CD4-positive, alpha-beta T cell treated with Interleukin-17A for 1 hour (primary cell): Measurements from ENCODE around the gene GSK3B.
"Not testable (repeated sequence)": the region's sequence is repeated elsewhere in the genome, so short reads cannot be mapped to it uniquely, and the experiment has no call there.

ENCODE experiments used
- DNase-seq: peaks from one replicate; pipeline ENCODE4 v3.0.0-alpha.2; 2020

The GSK3B gene

DNA sequence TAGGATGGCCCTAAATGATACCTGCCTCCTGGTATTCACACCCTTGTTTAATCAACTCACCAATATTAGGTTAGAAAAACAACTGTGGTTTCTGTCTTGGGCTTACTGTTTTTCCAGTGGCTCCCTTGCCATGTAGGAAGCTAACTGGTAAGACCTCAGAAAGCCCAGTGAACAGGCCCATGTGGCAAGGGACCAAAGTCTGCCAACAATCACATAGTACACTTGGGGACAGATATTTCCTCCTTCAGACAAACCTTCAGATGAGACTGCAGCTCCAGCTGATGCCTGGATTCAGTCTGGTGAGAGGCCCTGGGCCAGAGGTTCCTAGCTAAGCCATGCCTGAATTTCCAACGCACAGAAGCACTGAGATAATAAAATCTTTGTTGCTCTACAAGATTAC is 96.1 kb downstream of the GSK3B start:
- no peak for DNase-seq

DNA sequence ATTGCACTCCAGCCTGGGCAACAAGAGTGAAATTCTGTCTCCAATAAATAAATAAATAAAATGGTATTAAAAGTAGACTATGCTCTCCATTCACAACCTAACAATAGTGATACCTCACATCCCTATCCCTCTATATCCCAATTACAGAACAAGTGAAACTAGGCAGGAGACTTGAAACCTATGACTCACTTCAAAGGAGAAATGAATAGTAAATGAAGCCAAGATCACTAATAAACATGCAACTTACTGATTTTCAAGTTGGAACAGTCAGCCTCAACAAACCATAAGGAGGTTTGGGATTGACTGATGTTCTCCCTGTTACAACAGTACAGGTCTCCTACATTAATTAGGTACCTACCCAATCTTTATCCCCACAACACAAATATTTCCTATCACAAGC is 103.4 kb downstream of the GSK3B start:
- DNase-seq: no peak

DNA sequence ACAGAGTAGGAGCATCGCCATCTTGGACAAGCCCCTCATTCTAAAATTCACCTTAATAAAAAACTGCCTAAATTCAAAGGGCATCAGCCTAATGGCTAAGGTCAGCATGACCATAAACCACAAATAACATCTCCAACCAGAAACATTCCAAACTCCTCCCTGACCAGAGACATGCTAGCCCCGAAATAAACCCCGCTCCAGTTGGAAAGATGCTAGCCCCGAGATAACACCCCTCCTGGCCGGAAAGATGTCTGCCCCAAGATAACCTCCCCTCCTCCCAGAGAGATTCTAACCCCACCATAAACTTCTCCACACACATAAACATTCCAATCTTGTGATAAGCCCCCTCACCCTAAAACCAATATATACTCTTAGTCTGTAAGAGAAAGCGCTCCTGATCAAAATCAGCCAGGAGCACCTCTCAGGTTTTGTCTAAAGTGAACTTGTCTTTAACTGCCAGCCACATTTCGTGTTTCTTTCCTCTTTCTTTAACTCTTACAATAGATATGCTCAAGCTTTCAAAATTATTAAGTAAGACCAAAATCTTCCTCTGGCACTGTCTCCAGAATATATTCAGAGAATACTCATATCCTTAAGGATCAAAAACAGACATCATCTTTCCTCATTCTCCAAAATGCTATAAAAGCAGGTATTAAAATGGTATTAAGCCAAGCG is 104.1 kb downstream of the GSK3B start:
- DNase-seq: no peak

DNA sequence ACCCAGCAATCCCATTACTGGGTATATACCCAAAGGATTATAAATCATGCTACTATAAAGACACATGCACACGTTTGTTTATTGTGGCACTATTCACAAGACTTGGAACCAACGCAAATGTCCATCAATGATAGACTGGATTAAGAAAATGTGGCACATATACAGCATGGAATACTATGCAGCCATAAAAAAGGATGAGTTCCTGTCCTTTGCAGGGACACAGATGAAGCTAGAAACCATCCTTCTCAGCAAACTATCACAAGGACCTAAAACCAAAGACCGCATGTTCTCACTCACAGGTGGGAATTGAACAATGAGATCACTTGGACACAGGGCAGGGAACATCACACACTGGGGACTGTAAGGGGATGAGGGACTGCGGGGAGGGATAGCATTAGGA is 107.4 kb downstream of the GSK3B start:
- DNase-seq: not testable (repeated sequence)

DNA sequence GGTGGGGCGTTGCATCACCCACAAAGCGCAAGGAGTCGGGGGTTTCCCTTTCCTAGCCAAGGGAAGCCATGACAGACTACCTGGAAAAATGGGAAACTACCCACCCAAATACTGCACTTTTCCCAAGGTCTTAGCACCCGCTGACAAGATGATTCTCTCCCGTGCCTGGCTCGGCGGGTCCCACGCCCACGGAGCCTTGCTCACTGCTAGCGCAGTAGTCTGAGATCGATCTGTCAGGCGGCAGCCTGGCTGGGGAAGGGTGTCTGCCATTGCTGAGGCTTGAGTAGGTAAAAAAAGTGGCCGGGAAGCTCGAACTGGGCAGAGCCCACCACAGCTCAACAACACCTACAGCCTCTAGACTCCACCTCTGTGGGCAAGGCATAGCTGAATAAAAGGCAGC is 112.9 kb downstream of the GSK3B start:
- DNase-seq: no peak

DNA sequence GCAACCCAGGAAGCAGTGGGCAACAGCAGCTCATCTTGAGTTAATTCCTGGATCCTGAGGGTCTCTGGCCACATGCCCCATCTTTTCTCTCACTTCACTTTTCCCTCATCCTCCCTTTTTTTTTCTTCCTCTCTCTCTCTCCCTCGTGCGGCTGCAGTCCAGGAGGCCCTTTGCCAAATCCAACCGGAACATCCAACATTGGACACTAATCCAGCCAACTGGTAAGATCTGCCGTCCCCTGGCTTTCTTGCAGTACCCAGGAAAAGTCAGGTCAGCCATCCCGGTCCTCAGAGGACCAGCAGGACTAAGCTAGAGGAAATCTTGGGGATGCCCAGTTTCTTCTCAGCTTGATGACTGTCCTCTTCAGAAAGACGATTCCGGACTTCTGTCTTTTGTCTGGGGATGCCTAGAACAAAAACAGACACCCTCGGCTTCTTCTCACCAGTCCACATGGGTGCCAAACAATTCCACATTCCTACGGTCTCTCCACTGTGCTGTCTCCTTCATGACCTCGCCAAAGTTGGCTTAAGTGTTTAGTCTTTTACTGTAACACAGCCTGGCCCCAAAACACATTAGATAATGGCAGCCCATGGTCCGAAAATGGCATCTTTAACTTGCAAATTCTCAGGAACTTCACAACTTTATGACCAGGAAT is 115.6 kb downstream of the GSK3B start:
- no peak for DNase-seq

DNA sequence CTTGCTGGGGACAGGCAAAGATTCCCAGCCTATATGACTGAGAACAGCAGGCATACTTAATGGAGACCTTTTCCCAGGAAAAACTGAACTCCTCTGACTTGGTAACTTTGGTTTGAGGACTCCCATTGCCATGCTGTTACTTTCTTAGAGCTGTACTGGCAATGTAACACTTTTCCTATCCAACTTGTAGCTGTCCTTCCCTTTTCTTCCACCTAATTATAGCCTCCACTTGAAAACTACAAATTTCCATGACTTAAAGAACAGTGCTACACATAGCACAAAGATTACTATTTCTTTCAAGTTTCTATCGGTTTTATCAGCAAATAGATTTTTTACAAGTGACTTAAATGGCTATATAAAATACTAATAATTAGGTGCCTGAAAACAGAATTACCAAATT is 116.9 kb downstream of the GSK3B start:
- no peak for DNase-seq

DNA sequence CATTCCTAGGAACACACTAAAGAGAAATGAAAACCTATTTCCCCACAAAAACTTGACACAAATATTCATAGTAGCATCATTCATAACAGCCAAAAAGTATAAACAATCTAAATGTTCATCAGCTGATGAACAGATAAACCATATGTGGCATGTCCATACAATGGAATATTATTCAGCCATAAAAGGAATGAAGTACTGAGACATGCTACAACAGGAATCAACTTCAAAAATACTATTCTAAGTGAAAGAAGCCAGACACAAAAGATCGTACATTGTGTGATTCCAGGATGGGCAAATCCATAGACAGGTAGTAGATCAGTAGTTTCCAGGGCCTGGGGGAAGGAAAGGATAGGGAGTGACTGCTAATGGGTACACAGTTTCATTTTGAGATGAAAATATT is 118.0 kb downstream of the GSK3B start:
- DNase-seq: no peak

DNA sequence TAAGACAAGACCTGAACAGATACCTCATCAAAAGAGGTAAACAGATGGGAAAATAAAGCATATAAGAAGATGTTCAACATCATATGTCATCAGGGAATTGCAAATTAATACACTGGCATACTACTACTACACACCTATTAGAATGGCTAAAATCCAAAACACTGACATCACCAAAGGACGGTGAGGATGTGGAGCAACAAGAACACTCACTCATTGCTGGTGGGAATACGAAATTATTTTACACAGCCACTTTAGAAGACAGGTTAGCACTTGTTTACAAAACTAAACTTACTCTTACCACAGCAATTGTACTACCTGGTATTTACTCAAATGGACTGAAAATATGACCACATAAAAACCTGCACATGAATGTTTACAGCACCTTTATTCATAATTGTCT is 119.6 kb downstream of the GSK3B start:
- DNase-seq: no peak

DNA sequence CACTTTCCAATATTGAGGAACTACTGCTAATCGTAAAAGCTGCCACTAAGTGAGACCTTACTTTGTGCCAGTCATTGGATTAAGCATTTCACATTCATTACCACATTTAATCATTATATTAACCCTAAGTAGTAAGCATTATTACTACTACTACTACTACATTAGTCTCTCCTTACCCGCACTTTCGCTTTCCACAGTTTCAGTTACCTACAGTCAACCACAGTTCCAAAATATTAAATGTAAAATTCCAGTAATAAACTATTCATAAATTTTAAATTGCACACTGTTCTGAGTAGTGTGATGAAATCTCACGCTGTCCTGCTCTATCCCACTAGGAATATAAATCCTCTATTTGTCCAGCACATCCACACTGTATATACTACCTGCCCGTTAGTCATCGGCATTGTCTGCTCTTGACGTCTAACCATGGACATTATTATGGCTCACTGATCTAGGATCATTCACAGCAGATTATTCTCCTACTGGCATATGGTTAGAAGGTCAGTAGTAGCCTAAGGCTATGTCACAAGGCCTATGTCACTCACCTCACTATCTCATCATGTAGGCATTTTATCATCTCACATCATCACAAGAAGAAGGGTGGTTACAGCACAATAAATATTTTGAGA is 121.1 kb downstream of the GSK3B start:
- no peak for DNase-seq

DNA sequence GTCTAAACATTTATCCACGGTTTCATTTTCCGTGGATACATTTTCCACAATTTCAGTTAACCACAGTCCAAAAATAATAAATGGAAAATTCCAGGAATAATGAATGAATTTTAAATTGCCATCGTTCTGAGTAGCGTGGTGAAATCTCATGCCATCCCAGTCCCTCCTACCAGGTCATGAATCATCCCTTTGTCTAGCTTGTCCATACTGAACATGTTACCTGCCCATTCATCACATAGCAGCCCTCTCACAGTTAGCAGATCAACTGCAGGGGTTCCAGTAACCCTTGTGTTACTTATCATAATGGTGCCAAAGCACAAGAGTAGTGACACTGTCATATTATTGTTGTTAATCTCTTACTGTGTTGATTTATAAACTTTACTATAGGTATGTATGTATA is 124.5 kb downstream of the GSK3B start:
- DNase-seq: no peak

DNA sequence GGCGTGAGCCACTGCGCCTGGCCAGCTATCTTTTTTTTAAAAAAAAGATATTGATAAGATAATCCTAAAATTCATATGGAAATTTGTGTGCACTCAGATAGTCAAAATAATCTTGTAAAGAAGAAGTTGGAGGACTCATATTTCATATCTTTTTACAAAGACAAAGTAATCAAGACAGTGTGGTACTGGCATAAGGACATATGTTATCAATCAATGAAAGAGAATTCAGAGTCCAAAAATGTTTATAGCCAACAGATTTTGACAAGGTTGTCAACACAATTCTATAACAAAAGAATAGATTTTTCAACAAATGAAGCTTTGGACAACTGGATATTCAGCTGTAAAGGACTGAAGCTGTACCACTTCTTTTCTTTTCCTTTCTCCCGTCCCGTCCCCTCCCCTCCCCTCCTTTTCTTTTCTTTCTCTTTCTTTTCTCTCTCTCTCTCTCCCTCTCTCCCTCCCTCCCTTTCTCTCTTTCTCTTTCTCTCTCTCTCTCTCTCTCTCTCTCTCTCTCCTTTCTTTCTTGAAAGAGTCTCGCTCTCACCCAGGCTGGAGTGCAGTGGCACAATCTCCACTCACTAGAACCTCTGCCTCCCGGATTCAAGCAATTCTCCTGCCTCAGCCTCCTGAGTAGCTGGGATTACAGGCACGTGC is 126.8 kb downstream of the GSK3B start:
- DNase-seq: no peak

DNA sequence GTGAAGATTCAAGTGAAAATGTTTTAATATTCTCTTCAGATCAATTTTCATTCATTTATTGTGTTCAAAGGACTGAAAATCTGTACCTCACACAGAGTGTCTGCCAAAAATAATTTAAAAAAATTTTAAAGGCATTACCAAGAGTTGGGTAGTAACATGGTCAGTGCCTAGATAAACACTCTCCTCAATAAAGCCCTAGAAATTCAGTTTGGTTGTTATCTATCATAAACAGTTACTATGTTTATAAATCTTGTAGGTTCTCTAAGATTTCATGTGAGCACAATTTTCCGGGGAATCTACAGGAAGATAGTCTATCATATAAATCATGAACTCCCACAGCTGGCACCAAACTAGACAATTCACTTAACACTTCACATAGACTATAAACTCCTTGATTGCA is 128.6 kb downstream of the GSK3B start:
- no peak for DNase-seq

DNA sequence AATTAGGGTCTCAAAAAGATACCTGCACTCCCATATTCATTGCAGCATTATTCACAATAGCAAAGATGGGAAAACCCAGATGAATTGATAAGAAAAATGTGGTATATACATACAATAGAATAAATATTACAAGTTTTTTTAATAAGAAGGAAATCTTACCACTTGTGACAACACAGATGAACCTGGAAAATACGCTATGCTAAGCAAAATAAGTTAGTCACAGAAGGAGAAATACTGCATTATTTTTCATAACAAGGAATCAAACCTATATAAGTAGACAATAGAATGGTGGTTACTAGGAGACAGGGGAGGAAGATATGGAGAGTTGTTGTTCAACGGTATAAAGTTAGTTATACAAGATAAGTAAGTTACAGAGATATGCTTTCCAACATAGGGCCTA is 130.0 kb downstream of the GSK3B start:
- no peak for DNase-seq

DNA sequence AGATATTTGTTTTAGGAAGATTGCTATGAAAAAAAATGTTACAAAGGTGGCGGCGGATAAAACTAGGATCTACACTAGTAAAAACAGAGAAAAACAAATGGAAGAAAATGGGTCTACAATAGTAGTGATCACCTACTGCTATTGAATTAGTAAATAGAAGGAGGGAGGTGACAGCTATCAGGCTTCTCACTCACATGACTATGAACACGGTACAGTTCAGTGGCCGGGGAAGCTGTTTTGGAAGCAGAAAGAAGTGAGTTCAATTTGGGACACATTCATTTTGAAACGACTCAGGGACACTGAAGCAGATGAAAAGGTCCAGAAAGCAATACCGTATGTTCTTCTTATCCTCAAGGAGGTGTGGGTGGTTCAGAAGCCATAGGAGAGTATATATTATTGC is 138.3 kb downstream of the GSK3B start:
- no peak for DNase-seq

DNA sequence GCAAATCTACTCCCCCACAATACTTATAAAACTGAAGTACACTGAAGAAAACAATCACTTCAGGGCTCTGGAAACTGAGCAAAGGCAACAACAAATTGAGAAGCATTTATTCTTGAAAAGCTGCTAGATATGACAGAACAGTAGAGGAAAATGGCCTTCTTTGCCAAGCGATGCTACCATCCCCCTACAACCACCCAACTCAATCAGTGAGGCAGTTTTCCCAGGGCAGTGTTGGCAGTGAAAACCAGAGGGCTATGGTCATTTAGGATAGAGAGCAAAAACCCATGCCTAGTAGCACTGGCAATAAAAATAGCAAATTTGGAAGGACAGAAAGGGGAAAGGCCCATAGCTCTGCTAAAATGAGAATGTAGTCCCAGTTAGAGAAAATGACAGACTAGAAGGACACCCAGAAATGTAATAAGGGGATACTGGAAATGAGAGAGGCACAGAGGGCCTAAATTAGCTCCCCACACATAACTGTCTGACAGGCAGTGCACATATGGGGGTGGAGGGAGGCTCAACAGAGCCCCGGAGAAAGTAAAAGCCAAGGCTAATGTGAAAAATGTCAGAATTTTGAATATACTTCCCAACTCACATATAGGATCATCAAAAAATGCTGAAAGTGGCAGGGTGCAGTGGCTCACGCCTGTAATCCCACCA is 143.5 kb downstream of the GSK3B start:
- DNase-seq: no peak

DNA sequence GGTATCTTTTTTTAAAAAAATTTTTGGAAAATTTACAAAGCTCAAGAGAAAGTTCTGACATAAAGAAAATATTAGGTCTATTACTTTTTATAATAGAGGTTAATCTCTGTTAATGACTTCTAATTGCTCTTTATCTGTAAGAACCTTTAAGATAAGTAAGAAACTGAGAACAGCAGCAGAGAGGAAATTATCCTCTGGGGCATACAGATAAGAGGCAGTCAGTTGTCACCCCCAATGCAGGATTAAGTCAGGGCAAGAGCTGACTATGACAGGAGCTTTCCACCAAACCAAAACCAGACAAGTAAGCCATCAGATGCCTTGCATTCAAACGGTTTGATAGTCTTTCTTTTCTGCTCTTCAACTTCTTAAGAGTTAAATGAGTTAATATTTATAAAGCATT is 149.0 kb downstream of the GSK3B start:
- DNase-seq: no peak

DNA sequence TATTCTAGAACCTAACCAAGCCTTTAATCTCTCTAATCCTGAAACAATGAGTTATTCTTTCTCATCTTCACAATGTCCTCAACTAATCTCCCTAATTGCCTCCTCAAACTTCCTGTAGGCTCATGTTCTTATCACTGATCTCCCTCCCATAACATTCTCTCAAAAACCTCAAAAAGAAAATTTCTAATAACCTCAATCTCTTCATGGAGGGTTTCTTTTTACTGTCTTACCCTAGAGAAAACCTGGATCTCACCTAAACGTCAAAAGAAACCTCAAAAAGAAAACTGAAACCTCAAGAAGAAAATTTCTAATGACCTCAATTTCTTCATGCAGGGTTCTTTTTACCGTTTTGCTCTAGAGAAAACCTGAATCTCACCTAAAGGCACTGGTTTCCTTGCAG is 150.2 kb downstream of the GSK3B start:
- DNase-seq: no peak

DNA sequence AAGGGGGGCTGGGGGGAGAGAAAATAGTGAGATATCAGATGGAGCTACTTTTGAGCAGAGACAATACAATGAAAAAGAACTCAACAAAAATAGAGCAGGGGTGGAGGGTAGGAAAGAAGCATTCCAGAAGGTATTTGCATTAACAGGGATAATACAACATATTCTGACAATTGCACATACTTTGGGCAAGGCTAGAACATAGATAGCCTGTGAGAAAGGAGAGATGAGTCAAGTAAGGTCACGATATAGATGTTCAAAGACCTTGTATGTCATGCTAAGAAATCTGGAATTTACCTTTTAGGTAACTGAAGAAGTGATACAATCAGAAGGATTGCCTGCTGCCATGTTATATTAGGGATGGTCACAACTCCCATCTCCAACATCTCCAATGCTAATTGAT is 155.2 kb downstream of the GSK3B start:
- DNase-seq: no peak

DNA sequence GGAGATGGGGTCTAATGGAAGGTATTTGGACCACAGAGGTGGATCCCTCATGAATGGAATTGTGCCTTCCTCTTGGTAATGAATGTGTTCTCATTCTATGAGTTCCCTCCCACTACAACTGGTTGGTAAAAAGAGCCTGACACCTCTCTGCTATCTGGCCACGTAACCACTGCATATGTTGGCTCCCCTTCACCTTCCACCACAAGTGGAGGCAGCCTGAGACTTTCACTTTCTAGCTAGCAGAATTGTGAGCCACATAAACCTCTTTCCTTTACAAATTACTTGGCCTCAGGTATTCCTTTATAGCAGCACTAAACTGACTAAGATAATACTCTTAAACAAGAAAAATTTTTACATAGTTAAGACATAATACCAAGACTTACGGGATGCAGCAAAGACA is 157.0 kb downstream of the GSK3B start:
- DNase-seq: peak; percentile 58

DNA sequence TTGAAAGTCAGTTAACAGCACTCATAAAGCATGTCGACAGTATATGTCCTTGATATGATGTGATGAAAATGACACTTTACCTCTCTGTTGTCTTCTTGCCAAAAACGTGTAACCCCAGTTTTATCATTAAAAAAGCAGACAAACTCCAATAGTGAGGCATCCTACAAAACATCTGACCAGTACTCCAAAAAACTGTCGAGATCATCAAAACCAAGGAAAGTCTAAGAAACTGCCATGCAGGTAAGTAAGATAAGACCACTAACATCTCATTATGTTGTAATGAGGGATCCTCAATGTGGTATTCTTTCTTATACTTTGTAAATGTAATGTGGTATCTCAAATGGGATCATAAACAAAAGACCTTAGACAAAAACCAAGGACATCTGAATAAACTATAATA is 160.0 kb downstream of the GSK3B start:
- no peak for DNase-seq

DNA sequence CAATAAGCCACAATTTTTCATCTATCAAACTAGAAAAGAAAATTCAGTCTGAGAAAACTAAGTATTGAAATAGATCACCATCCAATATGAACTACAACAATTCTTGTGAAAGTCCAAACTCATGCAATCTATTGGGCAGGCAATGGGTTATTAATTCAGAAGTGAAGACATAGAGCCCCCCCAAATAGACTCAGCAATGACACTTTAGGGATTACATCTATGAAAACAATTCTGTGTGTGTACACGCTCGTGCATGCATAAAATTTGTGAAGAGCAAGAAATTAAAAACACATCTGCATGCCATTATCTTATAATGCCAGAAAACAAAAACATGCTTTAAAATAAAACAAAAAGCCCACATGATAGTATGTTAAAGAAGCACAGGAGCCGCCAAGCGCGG is 161.0 kb downstream of the GSK3B start:
- no peak for DNase-seq

DNA sequence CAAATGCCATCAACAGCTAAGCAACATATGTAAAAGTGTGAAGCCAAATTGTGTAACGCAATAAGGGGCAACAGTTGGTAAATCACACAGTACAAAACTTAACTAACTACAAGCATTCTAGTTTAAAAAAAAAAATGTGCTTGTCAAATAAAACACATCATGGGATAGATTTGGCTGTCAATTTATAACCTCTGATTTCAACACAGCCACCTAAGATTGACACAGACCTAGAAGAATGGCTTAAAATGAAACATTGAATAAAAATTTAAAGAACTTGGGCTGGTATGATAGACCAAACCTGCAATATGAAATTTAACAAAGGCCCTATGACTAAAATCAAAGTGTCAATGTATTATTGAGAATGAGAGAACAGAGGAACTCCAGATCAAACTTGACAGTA is 164.0 kb downstream of the GSK3B start:
- no peak for DNase-seq

DNA sequence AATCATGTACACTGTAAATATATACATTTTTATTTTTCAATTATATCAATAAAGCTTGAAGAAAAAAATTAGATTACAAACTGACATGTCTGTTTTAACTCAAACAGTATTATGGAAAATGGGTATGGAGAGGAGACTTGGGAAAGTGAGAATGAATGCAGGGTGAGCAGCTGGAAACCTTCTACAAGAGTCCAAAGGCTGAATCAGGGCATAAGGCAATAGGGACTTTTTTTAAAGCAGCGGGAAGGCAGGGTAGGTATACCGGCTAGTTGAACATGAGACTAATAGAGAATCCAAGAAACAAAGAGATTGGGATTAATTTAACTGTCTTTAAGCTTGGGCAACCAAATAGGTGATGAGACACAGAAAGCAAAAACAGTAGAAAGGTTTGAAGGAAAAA is 167.1 kb downstream of the GSK3B start:
- DNase-seq: no peak
